NCI-H1092 (cell line): ENCODE results near the gene CFAP46.

Source experiments
- DNase-seq: peaks from one replicate; lab custom pipeline; 2025; lab: John Stamatoyannopoulos, UW

The CFAP46 gene

GRCh38 chr10:132770061-132771021 is 172.0 kb downstream of the CFAP46 start:
- DNase-seq: no peak

GRCh38 chr10:132768346-132769248 is 173.8 kb downstream of the CFAP46 start:
- DNase-seq: no peak

GRCh38 chr10:132766291-132766690 is 176.1 kb downstream of the CFAP46 start:
- DNase-seq: no peak

- DNase-seq: no peak
Measured at GRCh38 chr10:132765435-132765834, 176.9 kb downstream of the CFAP46 start.

- no peak for DNase-seq
Measured at GRCh38 chr10:132764108-132764507, 178.3 kb downstream of the CFAP46 start.

GRCh38 chr10:132763545-132763944 is 178.8 kb downstream of the CFAP46 start:
- no peak for DNase-seq

- DNase-seq: no peak
Measured at GRCh38 chr10:132762267-132762666, 180.1 kb downstream of the CFAP46 start.

- DNase-seq: no peak
Measured at GRCh38 chr10:132761395-132762060, 180.8 kb downstream of the CFAP46 start.

GRCh38 chr10:132758865-132759264 is 183.5 kb downstream of the CFAP46 start:
- DNase-seq: no peak
